NCI-H69 (cell line): ENCODE results near the gene SEZ6L.
A peak's percentile ranks its signal among the peaks of the same experiment; 100 is the strongest.

Experiments
- DNase-seq: peaks from one replicate; lab custom pipeline; 2025; lab: John Stamatoyannopoulos, UW

The SEZ6L gene

DNA sequence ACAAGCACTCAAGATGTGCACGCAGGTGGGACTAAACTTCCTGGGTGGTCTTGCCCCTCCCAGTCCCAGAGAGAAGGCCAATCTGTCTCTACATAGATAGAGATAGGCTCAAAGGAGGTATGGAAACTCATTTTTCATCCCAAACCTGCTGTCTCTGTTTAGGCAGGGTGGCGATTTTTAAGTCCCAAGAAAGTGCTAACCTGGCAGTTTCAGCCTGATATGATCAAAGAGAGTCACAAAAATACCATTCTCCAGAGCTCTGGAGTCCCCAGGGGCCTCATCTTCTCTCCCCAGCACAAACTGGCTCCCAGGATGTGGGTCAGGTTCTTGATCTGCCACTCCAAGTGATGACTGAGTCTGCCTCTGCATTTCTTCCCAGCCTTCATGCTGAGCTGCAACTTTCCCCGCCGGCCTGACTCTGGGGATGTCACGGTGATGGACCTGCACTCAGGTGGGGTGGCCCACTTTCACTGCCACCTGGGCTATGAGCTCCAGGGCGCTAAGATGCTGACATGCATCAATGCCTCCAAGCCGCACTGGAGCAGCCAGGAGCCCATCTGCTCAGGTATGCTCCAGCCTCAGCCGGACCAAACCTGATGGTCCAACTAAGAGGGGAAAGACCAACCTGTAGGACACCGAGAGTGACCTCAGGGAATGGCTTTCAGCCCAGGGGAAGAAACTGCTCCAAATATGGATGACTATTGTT, 129.5 kb downstream of the SEZ6L start:
- no peak for DNase-seq

- DNase-seq, result no peak
Observed at GRCh38 chr22:26302726-26303125, 133.5 kb downstream of the SEZ6L start.

GRCh38 chr22:26303475-26303874, 134.2 kb downstream of the SEZ6L start:
- DNase-seq, result no peak

DNA sequence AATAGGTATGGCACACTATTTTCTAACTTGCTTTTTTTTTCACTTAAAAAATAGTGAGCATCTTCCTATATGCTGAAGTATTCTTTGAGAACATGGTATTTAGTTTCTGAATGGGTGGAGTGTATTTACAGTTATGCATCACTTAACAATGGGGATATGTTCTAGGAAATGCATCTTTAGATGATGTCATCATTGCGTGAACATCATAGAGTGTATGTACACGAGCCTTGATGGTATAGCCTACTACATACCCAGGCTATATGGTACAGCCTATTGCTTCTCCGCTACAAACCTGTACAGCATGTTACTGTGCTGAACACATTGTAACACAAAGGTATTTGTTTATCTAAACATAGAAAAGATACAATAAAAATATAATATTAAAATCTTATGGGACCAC, 135.5 kb downstream of the SEZ6L start:
- DNase-seq, result no peak

DNA sequence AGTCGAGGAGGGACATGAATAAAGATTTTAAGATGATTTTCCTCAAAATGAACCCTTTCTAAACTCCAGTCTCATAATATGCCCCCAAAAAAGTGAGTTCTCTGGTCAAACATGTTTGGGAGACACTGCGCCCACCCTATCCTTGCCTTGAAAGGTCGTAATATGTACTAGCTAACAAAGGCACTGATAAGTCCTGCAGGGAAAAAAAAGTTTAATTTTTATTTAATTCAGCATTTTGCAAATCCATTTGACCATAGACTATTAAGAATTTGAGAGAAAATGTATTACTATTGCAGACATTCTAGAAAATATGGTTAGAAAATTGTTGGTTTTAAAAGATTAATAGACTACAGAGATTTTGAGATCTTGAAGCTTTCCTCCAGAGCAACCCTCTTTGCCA, 139.2 kb downstream of the SEZ6L start:
- no peak for DNase-seq

DNA sequence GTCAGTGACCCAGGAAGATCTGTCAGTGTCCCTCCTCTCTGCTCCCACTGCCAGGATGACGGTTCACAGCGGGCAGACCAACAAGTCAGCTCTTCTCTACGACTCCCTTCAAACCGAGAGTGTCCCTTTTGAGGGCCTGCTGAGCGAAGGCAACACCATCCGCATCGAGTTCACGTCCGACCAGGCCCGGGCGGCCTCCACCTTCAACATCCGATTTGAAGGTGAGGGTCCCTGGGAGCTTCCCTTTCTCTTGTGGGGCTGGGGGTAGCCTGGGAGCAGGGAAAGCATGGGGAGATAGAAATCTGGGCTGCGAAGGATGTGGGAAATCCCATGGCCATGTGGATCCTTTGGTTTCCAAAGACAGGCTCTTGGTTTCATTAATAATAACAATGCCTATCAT, 141.4 kb downstream of the SEZ6L start:
- DNase-seq, result no peak

- peak; percentile 5 for DNase-seq
Observed at GRCh38 chr22:26313291-26313690, 144.0 kb downstream of the SEZ6L start.

DNA sequence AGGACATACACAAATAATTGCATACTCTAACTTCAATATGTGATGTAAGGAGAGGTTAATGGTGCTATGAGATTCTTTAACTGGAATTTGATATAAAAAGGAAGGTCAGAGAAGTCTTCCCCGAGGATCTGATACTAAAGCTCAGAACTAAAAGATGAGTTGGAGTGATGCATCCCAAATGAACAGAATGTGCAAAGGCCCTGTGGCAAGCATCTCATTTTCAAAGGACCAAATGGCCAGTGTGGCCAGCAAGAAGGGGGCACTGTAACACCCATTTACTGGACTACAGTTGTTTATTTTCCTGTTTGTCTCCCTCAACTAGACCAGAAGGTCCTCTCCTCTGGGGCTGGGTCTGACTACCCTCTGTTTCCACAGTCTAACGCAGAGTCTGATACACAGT, 144.9 kb downstream of the SEZ6L start:
- DNase-seq, result no peak

DNA sequence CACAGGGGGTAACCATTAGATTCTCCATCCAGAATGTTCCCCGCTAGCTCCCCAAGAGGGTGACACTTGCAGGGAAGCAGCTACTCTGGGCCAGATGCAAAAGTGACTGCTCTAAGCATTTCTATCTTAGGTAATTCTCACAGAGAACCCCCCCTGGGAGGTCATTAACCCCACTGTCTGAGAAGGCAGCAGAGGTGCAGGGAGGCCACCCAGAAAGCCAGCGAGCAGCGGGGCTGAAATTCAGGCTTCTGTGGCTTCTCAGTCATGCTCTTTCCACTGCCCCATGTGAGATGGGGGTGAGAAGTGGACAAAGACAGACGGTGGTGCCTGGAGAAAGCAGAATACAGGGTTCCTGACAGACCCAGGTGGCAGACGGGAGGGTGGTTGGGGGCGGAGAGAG, 145.4 kb downstream of the SEZ6L start:
- DNase-seq, result no peak

DNA sequence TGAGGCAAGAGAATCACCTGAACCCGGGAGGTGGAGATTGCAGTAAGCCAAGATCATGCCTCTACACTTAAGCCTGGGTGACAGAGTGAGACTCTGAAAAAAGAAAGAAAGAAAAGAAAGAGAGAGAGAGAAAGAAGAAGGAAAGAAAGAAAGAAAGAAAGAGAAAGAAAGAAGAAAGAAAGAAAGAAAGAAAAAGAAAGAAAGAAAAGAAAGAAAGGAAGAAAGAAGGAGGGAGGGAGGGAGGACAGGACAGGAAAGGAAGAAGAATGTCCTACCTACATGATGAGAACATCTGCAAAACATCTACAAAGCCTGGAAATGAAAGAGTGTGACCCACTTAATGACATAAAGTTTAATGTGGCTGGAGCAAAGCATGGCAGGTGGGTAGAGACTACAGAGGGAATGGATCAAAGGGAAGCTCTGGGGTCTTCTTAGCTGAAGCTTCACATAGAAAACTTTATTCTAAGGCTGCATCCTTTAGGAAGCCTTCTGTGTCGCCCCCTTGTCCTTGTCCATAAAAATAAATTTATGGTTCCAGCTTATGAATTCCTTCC, 147.5 kb downstream of the SEZ6L start:
- no peak for DNase-seq

DNA sequence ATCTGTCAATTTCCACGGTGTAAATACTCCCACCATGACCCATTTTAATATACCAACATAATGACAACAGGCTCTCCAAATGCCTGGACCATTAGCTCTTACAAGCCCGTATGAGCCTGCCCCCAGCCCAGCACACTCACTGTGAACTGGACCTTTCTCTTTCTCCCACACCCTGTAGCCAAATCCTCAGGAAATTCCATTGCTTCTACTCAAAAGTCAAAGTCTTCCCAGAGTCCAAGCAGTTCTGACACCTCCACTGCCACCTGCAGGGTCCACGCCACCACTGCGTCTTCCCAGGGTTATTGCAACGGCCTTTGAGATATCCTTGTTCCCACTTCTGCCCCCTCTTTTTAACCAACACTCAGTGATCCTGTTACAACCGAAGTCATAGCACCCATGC, 149.7 kb downstream of the SEZ6L start:
- peak; percentile 30 for DNase-seq

DNA sequence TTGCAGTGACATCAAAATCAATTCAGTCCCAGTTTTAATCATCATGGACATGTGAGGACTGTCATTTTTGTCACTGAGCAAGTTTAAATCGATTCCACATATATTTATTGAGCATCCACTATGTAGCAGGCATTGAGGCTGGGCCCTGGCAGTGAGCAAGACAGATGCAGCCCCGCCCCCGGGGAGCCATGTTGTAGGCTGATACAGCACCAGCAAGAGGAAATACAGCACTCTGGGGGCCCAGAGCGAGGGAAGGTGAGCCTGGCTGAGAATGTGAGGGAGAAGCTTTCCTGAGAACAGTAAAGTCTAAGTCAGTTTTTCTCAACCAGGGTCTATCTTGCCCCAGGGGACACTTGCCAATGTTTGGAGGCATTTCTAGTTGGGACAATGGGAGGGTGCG, 151.2 kb downstream of the SEZ6L start:
- no peak for DNase-seq

GRCh38 chr22:26321469-26321913, 152.2 kb downstream of the SEZ6L start:
- no peak for DNase-seq

DNA sequence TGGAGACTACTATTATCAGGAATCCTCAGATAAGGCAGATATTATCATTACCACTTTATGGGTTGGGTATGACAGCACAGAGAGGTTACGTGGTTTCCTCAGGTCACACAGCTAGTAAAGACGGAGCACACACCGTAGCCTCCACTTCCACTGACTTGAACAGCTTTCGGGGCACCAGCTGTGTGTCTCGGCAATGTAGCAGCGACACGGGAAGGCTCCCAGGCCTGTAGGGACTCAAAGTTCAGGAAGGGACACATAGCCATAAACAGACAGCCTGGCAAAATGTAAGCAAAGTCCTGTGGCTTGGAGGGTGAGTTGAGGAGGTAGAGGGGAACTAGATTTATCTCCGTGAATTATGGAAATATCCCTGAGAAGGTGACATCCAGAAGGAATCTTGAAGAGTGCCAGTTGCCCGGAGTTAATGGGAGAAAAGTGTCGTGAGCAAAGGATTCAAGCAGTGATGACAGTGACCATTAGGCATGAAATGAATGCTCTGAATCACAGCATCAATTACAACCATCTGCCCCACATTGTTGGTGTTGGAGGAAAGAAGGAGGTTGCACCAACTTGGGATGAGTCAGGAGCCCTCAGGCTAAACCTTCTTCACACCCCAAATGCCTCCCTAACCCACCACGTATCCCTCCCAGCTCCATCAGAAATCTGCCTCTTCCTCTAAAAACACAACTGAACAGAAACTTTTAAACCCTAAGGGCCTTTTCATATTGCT, 153.1 kb downstream of the SEZ6L start:
- DNase-seq, result peak; percentile 73

GRCh38 chr22:26323013-26323412, 153.8 kb downstream of the SEZ6L start:
- no peak for DNase-seq

DNA sequence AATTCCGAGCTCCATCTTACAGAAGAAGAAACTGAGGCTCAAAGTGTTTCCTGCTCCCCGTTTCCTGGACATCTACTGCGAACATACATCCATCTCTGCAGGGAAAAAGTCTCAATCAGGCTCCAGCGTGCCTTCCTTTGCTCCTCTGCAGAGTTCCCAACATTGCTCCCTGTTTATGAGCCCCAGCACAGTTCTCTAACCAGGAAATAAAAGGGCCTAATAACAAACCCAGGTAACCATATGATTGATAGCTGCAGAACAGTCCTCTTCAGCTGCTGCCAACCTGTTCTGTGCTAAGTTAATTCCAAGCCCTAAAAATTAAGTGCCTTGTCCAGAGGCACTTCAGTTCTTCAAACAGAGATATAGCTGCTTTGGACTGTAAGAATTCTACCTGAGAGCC, 154.9 kb downstream of the SEZ6L start:
- no peak for DNase-seq

- DNase-seq, result no peak
Observed at GRCh38 chr22:26325641-26326040, 156.4 kb downstream of the SEZ6L start.

- no peak for DNase-seq
Observed at GRCh38 chr22:26326803-26327202, 157.5 kb downstream of the SEZ6L start.

- DNase-seq, result no peak
Observed at GRCh38 chr22:26327306-26327705, 158.0 kb downstream of the SEZ6L start.

GRCh38 chr22:26328221-26328620, 159.0 kb downstream of the SEZ6L start:
- DNase-seq, result no peak

GRCh38 chr22:26330971-26331625, 161.8 kb downstream of the SEZ6L start:
- peak; percentile 98 for DNase-seq

DNA sequence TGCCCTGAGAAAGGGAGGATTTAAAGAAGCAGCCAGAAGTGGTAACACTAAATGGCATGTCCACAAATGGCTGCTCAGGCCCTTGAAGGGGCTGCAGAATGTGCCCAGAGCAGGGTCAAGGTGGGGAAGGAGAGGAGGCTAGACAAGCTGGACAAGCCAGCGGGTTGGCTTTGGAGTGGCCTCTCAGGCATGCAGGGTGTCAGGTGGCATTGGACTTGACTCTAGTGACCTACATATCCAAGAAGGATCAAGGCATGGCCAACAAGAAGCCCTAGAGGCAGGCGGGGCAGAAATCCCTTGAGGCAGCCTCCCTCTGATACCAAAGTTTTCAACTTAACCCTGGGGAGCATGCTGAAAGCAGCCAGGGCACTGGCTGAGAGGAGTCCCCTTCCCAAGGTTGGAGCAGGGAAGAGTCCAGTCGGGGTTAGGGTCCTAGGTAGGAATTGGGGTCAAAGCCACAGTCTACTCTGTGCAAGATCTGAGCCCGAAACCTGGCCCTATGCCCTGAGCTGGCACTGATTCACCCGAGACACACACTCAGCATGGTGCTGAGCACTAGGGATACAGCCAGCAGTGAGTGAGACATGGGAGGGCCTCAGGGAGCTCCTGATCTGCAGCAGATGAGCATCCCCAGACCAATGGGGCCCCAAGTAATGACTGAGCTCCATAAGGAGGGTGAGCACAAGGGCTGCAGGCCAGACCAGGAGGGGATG, 164.0 kb downstream of the SEZ6L start:
- DNase-seq, result no peak
